GM19438 (cell line): ENCODE measurements around the gene ARCN1.
"Not testable (repeated sequence)": the region's sequence is repeated elsewhere in the genome, so short reads cannot be mapped to it uniquely, and the experiment has no call there.

Experiments
- ATAC-seq: cut with Tn5 transposase; IDR thresholded peaks from one replicate; pipeline ENCODE4 v1.9.1; 2021; ENCODE audit warnings: low read depth; ENCODE audit not compliant: unreplicated experiment

The ARCN1 gene

GRCh38 chr11:118544010-118544646, 28.1 kb upstream of the ARCN1 start:
- ATAC-seq: no peak

DNA sequence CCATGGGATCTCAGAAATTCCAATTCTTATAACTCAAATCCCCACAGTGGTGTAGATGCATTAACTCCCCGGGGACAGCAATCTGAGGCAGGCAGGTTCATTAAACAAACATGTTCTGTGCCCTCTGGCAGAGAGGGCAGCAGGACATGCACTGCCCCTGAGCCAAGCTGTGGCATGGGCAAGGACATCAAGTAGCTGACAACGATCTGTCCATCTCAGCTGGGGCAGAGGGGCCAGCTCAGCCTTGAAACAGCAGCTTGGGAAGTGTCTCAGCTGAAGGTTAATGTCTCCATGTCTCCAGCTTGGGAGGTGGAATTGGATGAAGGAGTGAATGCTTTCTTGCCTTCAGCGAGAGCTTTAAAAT, 27.6 kb upstream of the ARCN1 start:
- ATAC-seq: no peak

DNA sequence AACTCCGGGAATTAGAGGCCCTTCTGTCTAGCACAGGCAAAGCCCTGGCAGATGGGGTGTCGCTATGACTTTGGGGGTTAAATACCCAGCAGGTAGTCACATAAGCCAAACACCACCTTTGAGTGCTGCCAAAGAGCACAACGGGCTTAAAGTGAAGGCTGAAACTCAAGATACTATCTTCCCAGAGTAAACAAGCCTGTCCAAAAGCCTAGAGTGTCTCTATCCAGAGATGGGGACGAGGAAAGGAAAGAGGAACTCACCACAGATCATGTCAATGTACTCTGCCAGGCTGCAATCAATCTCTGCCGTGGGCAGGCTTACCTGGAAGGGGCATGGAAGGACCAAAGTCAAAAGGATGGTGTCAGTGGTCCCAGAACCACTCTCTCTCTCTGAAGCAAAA, 26.7 kb upstream of the ARCN1 start:
- no peak for ATAC-seq

GRCh38 chr11:118547132-118547531, 25.1 kb upstream of the ARCN1 start:
- ATAC-seq: no peak

- no peak for ATAC-seq
Measured at GRCh38 chr11:118552341-118552740, 19.9 kb upstream of the ARCN1 start.

GRCh38 chr11:118560806-118561205, 11.4 kb upstream of the ARCN1 start:
- ATAC-seq: no peak

GRCh38 chr11:118565051-118565450, 7.2 kb upstream of the ARCN1 start:
- no peak for ATAC-seq

GRCh38 chr11:118569670-118570069, 2.5 kb upstream of the ARCN1 start:
- ATAC-seq: no peak

GRCh38 chr11:118570787-118571186, 1.4 kb upstream of the ARCN1 start:
- no peak for ATAC-seq

DNA sequence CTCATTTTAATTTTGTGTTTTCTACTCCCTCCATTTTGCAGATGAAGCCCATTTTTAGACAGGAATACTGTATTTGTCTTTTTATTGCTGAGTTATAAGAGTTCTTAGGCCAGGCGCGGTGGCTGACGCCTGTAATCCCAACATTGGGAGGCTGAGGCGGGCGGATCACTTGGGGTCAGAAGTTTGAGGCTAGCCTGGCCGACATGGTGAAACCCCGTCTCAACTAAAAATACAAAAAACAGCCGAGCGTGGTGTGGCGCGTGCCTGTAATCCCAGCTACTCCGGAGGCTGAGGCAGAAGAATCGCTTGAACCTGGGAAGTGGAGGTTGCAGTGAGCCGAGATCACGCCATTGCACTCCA, 528 bp upstream of the ARCN1 start:
- not testable (repeated sequence) for ATAC-seq

DNA sequence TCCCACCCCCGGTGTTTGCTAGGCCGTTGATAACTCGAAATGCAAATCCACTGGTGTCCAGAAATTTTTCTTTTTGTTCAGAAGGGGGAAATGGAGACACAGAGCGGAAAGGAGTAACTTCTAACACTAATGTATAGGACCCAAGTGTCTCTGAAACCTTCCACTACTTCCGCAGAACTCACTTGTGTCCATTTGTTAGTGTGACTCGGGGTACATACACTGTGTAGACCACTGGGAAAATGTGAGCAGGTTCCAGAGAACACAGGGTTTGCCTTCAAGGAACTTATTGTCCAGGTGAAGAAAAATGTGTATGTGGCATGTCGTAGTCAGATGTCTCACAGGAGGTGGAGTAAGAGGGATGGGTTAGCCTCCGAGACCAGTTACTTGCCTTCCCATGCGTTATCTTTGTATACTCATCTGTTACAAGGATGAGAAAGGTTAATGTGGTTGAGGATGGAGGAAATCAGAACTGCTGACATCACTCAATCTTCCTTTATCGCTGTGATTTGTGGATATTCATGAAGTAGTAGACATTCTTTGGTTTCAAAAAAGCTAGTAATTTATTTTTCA, 857 bp downstream of the ARCN1 start:
- ATAC-seq: peak; percentile 25

DNA sequence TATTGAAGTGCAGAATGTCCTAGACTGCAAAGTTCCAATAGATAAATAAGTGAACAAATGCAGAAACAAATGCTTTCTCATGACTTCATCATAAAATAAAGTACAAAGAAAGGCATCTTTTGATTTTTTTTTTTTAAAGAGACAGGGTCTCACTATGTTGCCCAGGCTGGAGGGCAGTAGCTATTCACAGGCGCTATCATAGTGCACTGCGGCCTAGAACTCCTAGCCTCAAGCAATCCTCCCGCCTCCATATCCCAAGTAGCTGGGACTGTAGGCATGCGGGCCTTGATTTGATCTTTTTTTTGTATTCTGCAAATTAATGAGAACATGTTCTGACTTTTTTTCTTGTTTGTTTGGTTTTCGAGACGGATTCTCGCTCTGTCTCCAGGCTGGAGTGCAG, 2.4 kb downstream of the ARCN1 start:
- ATAC-seq: no peak

DNA sequence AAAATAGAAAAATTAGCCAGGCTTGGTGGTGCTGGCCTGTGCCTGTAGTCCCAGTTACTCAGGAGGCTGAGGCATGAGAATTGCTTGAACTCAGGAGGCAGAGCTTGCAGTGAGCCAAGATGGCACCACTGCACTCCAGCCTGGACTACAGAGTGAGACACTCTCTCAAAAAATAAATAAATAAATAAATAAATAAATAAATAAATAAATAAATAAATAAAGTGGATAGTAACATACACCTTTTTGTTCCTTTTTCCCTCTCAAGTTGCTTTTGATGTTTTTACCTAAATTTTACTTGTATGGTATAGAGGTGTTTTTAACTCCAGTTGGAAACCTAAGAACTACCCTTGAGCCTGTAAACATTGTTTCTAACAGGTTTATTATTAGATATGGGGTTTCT, 5.8 kb downstream of the ARCN1 start:
- not testable (repeated sequence) for ATAC-seq

- no peak for ATAC-seq
Measured at GRCh38 chr11:118581057-118581456, 8.8 kb downstream of the ARCN1 start.

GRCh38 chr11:118587952-118588351, 15.7 kb downstream of the ARCN1 start:
- ATAC-seq: no peak

- no peak for ATAC-seq
Measured at GRCh38 chr11:118592616-118593367, 20.6 kb downstream of the ARCN1 start.

DNA sequence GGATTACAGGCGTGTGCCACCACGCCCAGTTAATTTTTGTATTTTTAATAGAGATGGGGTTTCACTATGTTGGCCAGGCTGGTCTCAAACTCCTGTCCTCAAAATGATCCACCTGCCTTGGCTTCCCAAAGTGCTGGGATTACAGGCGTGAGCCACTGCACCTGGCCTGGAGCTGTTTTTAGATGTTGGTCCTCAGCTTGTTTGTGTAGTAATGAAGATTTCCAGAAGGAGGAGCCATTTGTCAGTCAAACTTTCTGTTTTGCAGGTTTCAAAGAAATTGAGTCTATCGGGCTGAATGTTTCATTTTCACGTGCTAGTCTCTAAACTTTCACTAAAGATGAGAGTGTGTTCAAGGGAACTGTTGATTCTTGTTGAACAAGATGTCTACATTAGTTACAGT, 22.8 kb downstream of the ARCN1 start:
- not testable (repeated sequence) for ATAC-seq

- no peak for ATAC-seq
Measured at GRCh38 chr11:118596224-118597146, 24.3 kb downstream of the ARCN1 start.

- no peak for ATAC-seq
Measured at GRCh38 chr11:118597556-118597955, 25.3 kb downstream of the ARCN1 start.

DNA sequence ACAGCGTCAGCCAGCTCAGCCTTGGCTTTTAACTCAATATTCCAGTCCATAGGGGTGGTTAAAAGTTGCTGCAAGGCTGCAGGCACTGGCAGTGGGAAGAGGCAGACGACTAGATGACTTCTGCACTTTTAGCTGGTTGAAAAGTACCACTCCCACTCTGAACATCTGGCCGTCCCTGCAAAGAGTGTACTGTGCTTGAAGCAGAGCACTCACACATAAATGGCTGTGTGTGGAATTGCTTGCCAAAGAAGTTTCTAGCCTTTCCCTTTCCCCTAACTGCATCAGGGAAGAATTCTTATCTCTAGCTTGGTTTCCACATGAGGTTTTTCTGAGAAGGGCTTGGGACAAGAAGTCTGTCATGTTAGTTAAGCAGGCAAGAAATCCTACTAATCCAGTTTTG, 30.1 kb downstream of the ARCN1 start:
- no peak for ATAC-seq

GRCh38 chr11:118603709-118604108, 31.5 kb downstream of the ARCN1 start:
- not testable (repeated sequence) for ATAC-seq
